ENCODE data around the gene PRICKLE2.

PRICKLE2 gene

GRCh38 chr3:64163755-64164148, 61.5 kb downstream of the PRICKLE2 start (continued):
- TF ChIP-seq KLF17 (tag by site-specific recombination; IDR thresholded peaks at IDR 0.05) (peak; percentile 63), ZNF791 (tag by site-specific recombination; IDR thresholded peaks at IDR 0.05) (no peak), ZNF610 (tag by site-specific recombination; IDR thresholded peaks at IDR 0.05; ENCODE audit: borderline replicate concordance) (0 out of 2 replicates have a peak, but pooled peaks have one; percentile 50), ZFP41 (tag by site-specific recombination; IDR thresholded peaks at IDR 0.05; ENCODE audit: borderline replicate concordance) (no peak), ZNF362 (tag by site-specific recombination; IDR thresholded peaks at IDR 0.05) (peak; percentile 80; the same call in 1 of the 2 replicates), PRDM2 (tag by site-specific recombination; IDR thresholded peaks at IDR 0.05; ENCODE audit: borderline replicate concordance) (no peak), PRDM1 (tag by site-specific recombination; IDR thresholded peaks at IDR 0.05) (no peak), SCRT1 (tag by site-specific recombination; IDR thresholded peaks at IDR 0.05; ENCODE audit: borderline replicate concordance) (peak; percentile 53; the same call in 1 of the 2 replicates), KLF10 (tag by site-specific recombination; IDR thresholded peaks at IDR 0.05) (0 out of 2 replicates have a peak, but pooled peaks have one; percentile 14), WT1 (tag by site-specific recombination; IDR thresholded peaks at IDR 0.05) (0 out of 2 replicates have a peak, but pooled peaks have one; percentile 32), BCL11B (tag by site-specific recombination; IDR thresholded peaks at IDR 0.05; ENCODE audit: low read depth) (no peak), ZNF843 (tag by site-specific recombination; IDR thresholded peaks at IDR 0.05) (peak; percentile 41; the same call in 1 of the 2 replicates), ZNF596 (tag by site-specific recombination; IDR thresholded peaks at IDR 0.05) (no peak), ZSCAN23 (tag by site-specific recombination; IDR thresholded peaks at IDR 0.05) (0 out of 2 replicates have a peak, but pooled peaks have one; percentile 61), PATZ1 (tag by site-specific recombination; IDR thresholded peaks at IDR 0.05) (peak; percentile 46), ZNF140 (tag by site-specific recombination; IDR thresholded peaks at IDR 0.05) (no peak), ZNF169 (tag by site-specific recombination; IDR thresholded peaks at IDR 0.05) (no peak), ZNF645 (tag by site-specific recombination; IDR thresholded peaks at IDR 0.05) (no peak), YY1 (tag by site-specific recombination; IDR thresholded peaks at IDR 0.05) (no peak), ZBTB17 (tag by site-specific recombination; IDR thresholded peaks at IDR 0.05) (0 out of 2 replicates have a peak, but pooled peaks have one; percentile 25), BCL6B (tag by site-specific recombination; IDR thresholded peaks at IDR 0.05) (no peak), ZBTB8A (tag by site-specific recombination; IDR thresholded peaks at IDR 0.05) (no peak), IKZF3 (tag by site-specific recombination; IDR thresholded peaks at IDR 0.05) (no peak), ZNF18 (tag by site-specific recombination; IDR thresholded peaks at IDR 0.05) (no peak), ZNF707 (tag by site-specific recombination; IDR thresholded peaks at IDR 0.05) (no peak), YY2 (tag by site-specific recombination; IDR thresholded peaks at IDR 0.05) (0 out of 2 replicates have a peak, but pooled peaks have one; percentile 37)

All from HEK293 (cell line).